SK-N-SH (cell line): ENCODE data around the gene RBCK1. TPM values are rescaled to one million over a fixed set of nuclear protein-coding genes. Genes with fewer than 3 reads are reported as not detected.
"Not testable (repeated sequence)": the region's sequence is repeated elsewhere in the genome, so short reads cannot be mapped to it uniquely, and the experiment has no call there.

Source experiments
- CTCF ChIA-PET: fragments of 300-600, 350-600 bp; formaldehyde crosslinking; extraction: SDS; loops from one replicate; lab custom pipeline; 2021; lab: Yijun Ruan, JAX
- POLR2A ChIA-PET: fragments of 350-600 bp; sonication (Branson Sonifier 250); formaldehyde crosslinking; extraction: SDS; loops from one replicate; lab custom pipeline; 2020; ENCODE audit warnings: antibody characterized with exemption, inconsistent platforms; lab: Yijun Ruan, JAX
- DNase-seq: peaks from one replicate; pipeline ENCODE4 v3.0.0; 2012
- H2AFZ ChIP-seq: fragments of 200-600 bp; sonication (generic); 2 replicates; pipeline ENCODE4 v1.8.1; 2016; ENCODE audit warnings: antibody characterized with exemption, mild to moderate bottlenecking, low read depth
- H3F3A ChIP-seq: fragments of 200-600 bp; sonication (generic); replicated peaks from 2 replicates; pipeline ENCODE3; 2016; ENCODE audit warnings: antibody characterized with exemption, mild to moderate bottlenecking; ENCODE audit not compliant: insufficient read depth
- H3K27ac ChIP-seq, 2 experiments: fragments of 200-500 bp in 1 of 2; fragments of 200-600 bp in 1 of 2; sonication (Bioruptor generic) in 1 of 2; sonication (generic), shearing (Covaris generic) in 1 of 2; 2 replicates each; pipeline versions ENCODE4 v1.5.1 to v1.6.1; 2014 to 2016; ENCODE audit warnings: low read depth in 2 of 2, inconsistent platforms in 1 of 2, low read length in 1 of 2, mild to moderate bottlenecking in 1 of 2, mixed read lengths in 1 of 2
- H3K27me3 ChIP-seq: fragments of 200-600 bp; sonication (generic), shearing (Covaris generic); 2 replicates; pipeline ENCODE4 v1.6.1; 2016; ENCODE audit warnings: mixed run types; ENCODE audit not compliant: insufficient read depth
- H3K36me3 ChIP-seq, 2 experiments: fragments of 200-500 bp in 1 of 2; fragments of 200-600 bp in 1 of 2; sonication (Bioruptor generic) in 1 of 2; sonication (generic) in 1 of 2; replicated peaks in 1 of 2; 2 replicates each; pipeline versions ENCODE3 to v1.5.1; 2014 to 2016; ENCODE audit warnings: low read length in 1 of 2, mild to moderate bottlenecking in 1 of 2; ENCODE audit not compliant: insufficient read depth in 2 of 2, control insufficient read depth in 1 of 2
- H3K4me1 ChIP-seq, 2 experiments: fragments of 200-500 bp in 1 of 2; fragments of 200-600 bp in 1 of 2; sonication (Bioruptor generic) in 1 of 2; sonication (generic), shearing (Covaris generic) in 1 of 2; 2 replicates each; pipeline versions ENCODE4 v1.5.1 to v1.6.1; 2014 to 2016; ENCODE audit warnings: low read depth in 1 of 2, low read length in 1 of 2, mixed run types in 1 of 2; ENCODE audit not compliant: insufficient read depth in 2 of 2, control insufficient read depth in 1 of 2
- H3K4me2 ChIP-seq: fragments of 200-600 bp; sonication (generic), shearing (Covaris generic); 2 replicates; pipeline ENCODE4 v1.6.1; 2017; ENCODE audit warnings: mixed run types
- H3K4me3 ChIP-seq, 2 experiments: fragments of 200-500 bp in 1 of 2; fragments of 200-600 bp in 1 of 2; sonication (Bioruptor generic) in 1 of 2; sonication (generic), shearing (Covaris generic) in 1 of 2; 2 replicates each; pipeline versions ENCODE4 v1.5.1 to v1.8.1; 2014 to 2016; ENCODE audit warnings: low read depth in 2 of 2, inconsistent platforms in 1 of 2, low read length in 1 of 2, mild to moderate bottlenecking in 1 of 2, mixed read lengths in 1 of 2, moderate library complexity in 1 of 2
- H3K79me2 ChIP-seq: fragments of 200-600 bp; sonication (generic); 2 replicates; pipeline ENCODE4 v1.8.1; 2017; ENCODE audit warnings: mild to moderate bottlenecking; ENCODE audit not compliant: insufficient read depth
- H3K9ac ChIP-seq: fragments of 200-600 bp; sonication (generic); 2 replicates; pipeline ENCODE4 v1.6.1; 2017; ENCODE audit warnings: mixed run types
- H3K9me2 ChIP-seq: fragments of 200-600 bp; sonication (generic); 2 replicates; pipeline ENCODE4 v1.6.1; 2017; ENCODE audit warnings: mixed run types
- H3K9me3 ChIP-seq: fragments of 200-600 bp; sonication (generic); 2 replicates; pipeline ENCODE4 v1.6.1; 2017; ENCODE audit warnings: mixed run types, mild to moderate bottlenecking, moderate library complexity
- H4K20me1 ChIP-seq: fragments of 200-600 bp; sonication (generic); 2 replicates; pipeline ENCODE4 v1.6.1; 2017; ENCODE audit warnings: mild to moderate bottlenecking, mixed run types; ENCODE audit not compliant: insufficient read depth
- ELF1 ChIP-seq: IDR thresholded peaks from 2 replicates; pipeline ENCODE4 v1.4.0; 2012
- EP300 ChIP-seq, 2 experiments: IDR thresholded peaks; 2 replicates each; pipeline versions ENCODE4 v1.4.0 to v1.6.1; 2012; ENCODE audit warnings: borderline replicate concordance in 1 of 2, low read depth in 1 of 2, low read length in 1 of 2
- EZH2phosphoT487 ChIP-seq: fragments of 200-600 bp; sonication (generic); IDR thresholded peaks from 2 replicates; pipeline ENCODE4 v1.6.1; 2017; ENCODE audit warnings: low read depth, mixed run types, mild to moderate bottlenecking, antibody characterized with exemption, moderate library complexity, borderline replicate concordance
- FOXJ3 ChIP-seq: sonication (generic); formaldehyde crosslinking; IDR thresholded peaks from 2 replicates; pipeline ENCODE4 v1.5.1; 2020; ENCODE audit warnings: mild to moderate bottlenecking, missing genetic modification reagents
- GATA2 ChIP-seq: sonication (generic); formaldehyde crosslinking; IDR thresholded peaks from 2 replicates; pipeline ENCODE4 v1.5.0; 2020; ENCODE audit warnings: mild to moderate bottlenecking, missing genetic modification reagents
- MEF2A ChIP-seq: IDR thresholded peaks from 2 replicates; pipeline ENCODE4 v1.4.0; 2012; ENCODE audit warnings: low read depth, borderline replicate concordance
- NFIC ChIP-seq: IDR thresholded peaks from 2 replicates; pipeline ENCODE4 v1.4.0; 2012; ENCODE audit warnings: borderline replicate concordance
- RAD21 ChIP-seq: IDR thresholded peaks from 2 replicates; pipeline ENCODE4 v1.6.1; 2012; ENCODE audit warnings: mild to moderate bottlenecking, low read length
- RFX5 ChIP-seq: IDR thresholded peaks from 2 replicates; pipeline ENCODE4 v1.6.1; 2012; ENCODE audit warnings: mild to moderate bottlenecking, improper control_type of control experiment, low read length
- RXRA ChIP-seq: IDR thresholded peaks from 2 replicates; pipeline ENCODE4 v1.4.0; 2012; ENCODE audit warnings: low read depth, mild to moderate bottlenecking, borderline replicate concordance
- TAF1 ChIP-seq: IDR thresholded peaks from 2 replicates; pipeline ENCODE4 v1.6.1; 2012; ENCODE audit warnings: low read depth, mild to moderate bottlenecking, low read length, moderate library complexity, borderline replicate concordance
- TCF12 ChIP-seq: IDR thresholded peaks from 2 replicates; pipeline ENCODE4 v1.4.0; 2012
- TEAD4 ChIP-seq: IDR thresholded peaks from 2 replicates; pipeline ENCODE4 v1.4.0; 2012; ENCODE audit warnings: mild to moderate bottlenecking, borderline replicate concordance; ENCODE audit not compliant: insufficient read depth
- WGBS: methylation state at CpG from one replicate; pipeline ENCODE4 v1.1.6; 2017; ENCODE audit warnings: low lambda C conversion rate; 5-methylcytosine and 5-hydroxymethylcytosine counted together
- polyA plus RNA-seq, 3 experiments: library from polyadenylated mRNA; depleted of rRNA; stranded (reverse); fragments of >200 nt; gene quantifications; 2 replicates each; pipeline ENCODE4 v1.2.3, GENCODE V29; 2012
- TF ChIP-seq, protein P1 (sequence below): IDR thresholded peaks from 2 replicates; pipeline ENCODE4 v1.4.0; 2012; ENCODE audit warnings: low read depth
- TF ChIP-seq, protein P2 (sequence below): fragments of 200-600 bp; sonication (generic); IDR thresholded peaks from 2 replicates; pipeline ENCODE4 v1.6.1; 2017; ENCODE audit warnings: antibody characterized with exemption, mild to moderate bottlenecking, moderate library complexity
- TF ChIP-seq, protein P3 (sequence below): fragments of 150-350 bp; IDR thresholded peaks from 2 replicates; pipeline ENCODE4 v1.6.1; 2016; ENCODE audit warnings: mild to moderate bottlenecking, low read depth, low read length
- TF ChIP-seq, protein P4 (sequence below): fragments of 150-350 bp; IDR thresholded peaks from 2 replicates; pipeline ENCODE4 v1.6.1; 2017; ENCODE audit warnings: antibody characterized with exemption, low read length, low read depth, borderline replicate concordance

The RBCK1 gene
- polyA plus RNA-seq, 1 of the 3 experiments (the other 2 are of a cell fraction), result 105 TPM

DNA sequence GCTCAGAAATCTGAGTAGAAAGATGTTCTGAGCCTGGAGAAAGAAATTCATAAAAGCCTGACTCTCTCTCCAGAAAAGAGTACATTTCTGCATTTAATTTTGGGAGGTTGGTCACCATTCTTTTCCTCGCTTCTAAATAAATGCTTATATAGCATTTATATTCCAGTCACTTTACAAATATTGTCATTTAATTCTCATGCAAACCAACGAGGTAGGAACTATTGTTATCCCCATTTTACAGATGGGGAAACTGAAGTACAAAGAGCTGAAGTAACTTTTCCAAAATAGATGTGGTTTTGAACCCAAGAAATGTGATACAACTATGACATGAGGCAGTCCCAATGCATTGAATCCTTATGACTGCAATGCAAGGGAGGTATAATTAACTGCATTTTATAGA lies 32.0 kb upstream of the RBCK1 start:
- H3K27me3 ChIP-seq, result no peaks in the 10 kb centered on the region
- no peak overlapping the region for H3K9ac ChIP-seq
- H3K9me3 ChIP-seq, result no peaks in the 10 kb centered on the region
- CTCF ChIA-PET, result no interaction called here
- no peaks in the 10 kb centered on the region for H3K36me3 ChIP-seq
- TF ChIP-seq TAF1, result no peak
- no peak for TF ChIP-seq RXRA
- no peak for TF ChIP-seq RAD21
- no peak for TF ChIP-seq EZH2phosphoT487
- TF ChIP-seq GATA2 (CRISPR knock-in tag), result no peak
- TF ChIP-seq, all 33 proteins: peak for 0
- Histone ChIP-seq H3K4me2 (no peak overlapping the region), H3K4me3 (no peak overlapping the region), H3K9me2 (no peaks in the 10 kb centered on the region), H3K4me1 (peaks cover 13 to 25% of the 10 kb centered on the region in 2 experiments; a peak in 3 of 4 replicates), H2AFZ (no peak overlapping the region), H3F3A (peaks cover 12% of the 10 kb centered on the region), H4K20me1 (no peaks in the 10 kb centered on the region), H3K27ac (no peak overlapping the region), H3K79me2 (peaks cover 4% of the 10 kb centered on the region; the same call in 1 of the 2 replicates)
- DNase-seq, result no peak
- 27% methylated on average over 2 of the region's 2 CpGs for WGBS
- POLR2A ChIA-PET, result no interaction called here

DNA sequence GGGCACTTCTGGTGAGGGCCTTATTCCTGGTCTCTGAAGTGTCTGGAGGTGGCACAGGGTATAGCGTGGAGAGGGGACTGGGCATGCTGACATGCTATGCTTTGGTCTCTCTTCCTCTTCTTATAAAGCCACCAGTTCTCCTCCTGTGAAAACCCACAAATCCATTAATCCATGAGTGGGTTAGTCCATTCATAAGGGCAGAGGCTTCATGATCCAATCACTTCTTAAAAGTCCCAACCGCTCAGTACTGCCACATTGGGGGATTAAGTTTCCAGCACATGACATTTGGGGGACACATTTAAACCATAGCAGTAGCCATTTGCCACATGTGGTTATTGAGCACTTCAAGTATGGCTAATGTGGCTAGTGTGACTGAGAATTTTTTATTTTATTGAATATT lies 31.3 kb upstream of the RBCK1 start:
- TF ChIP-seq TAF1 (no peak), MEF2A (no peak), TCF12 (no peak), NFIC (no peak), EP300 (IDR thresholded peaks at IDR 0.05; ENCODE audit: borderline replicate concordance in 1 of 2, low read depth in 1 of 2, low read length in 1 of 2) (no peak), TEAD4 (no peak), EZH2phosphoT487 (no peak), ELF1 (no peak), FOXJ3 (CRISPR knock-in tag) (no peak), RFX5 (no peak)
- TF ChIP-seq, protein P1, sequence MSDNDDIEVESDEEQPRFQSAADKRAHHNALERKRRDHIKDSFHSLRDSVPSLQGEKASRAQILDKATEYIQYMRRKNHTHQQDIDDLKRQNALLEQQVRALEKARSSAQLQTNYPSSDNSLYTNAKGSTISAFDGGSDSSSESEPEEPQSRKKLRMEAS, result no peak
- TF ChIP-seq, protein P2, sequence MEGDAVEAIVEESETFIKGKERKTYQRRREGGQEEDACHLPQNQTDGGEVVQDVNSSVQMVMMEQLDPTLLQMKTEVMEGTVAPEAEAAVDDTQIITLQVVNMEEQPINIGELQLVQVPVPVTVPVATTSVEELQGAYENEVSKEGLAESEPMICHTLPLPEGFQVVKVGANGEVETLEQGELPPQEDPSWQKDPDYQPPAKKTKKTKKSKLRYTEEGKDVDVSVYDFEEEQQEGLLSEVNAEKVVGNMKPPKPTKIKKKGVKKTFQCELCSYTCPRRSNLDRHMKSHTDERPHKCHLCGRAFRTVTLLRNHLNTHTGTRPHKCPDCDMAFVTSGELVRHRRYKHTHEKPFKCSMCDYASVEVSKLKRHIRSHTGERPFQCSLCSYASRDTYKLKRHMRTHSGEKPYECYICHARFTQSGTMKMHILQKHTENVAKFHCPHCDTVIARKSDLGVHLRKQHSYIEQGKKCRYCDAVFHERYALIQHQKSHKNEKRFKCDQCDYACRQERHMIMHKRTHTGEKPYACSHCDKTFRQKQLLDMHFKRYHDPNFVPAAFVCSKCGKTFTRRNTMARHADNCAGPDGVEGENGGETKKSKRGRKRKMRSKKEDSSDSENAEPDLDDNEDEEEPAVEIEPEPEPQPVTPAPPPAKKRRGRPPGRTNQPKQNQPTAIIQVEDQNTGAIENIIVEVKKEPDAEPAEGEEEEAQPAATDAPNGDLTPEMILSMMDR, result no peak
- TF ChIP-seq, protein P3, sequence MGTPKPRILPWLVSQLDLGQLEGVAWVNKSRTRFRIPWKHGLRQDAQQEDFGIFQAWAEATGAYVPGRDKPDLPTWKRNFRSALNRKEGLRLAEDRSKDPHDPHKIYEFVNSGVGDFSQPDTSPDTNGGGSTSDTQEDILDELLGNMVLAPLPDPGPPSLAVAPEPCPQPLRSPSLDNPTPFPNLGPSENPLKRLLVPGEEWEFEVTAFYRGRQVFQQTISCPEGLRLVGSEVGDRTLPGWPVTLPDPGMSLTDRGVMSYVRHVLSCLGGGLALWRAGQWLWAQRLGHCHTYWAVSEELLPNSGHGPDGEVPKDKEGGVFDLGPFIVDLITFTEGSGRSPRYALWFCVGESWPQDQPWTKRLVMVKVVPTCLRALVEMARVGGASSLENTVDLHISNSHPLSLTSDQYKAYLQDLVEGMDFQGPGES, result no peak
- TF ChIP-seq, protein P4, sequence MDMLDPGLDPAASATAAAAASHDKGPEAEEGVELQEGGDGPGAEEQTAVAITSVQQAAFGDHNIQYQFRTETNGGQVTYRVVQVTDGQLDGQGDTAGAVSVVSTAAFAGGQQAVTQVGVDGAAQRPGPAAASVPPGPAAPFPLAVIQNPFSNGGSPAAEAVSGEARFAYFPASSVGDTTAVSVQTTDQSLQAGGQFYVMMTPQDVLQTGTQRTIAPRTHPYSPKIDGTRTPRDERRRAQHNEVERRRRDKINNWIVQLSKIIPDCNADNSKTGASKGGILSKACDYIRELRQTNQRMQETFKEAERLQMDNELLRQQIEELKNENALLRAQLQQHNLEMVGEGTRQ, result no peak
- TF ChIP-seq, all 33 proteins: peak for 0
- DNase-seq, result no peak
- no peaks in the 10 kb centered on the region for H3K27me3 ChIP-seq
- CTCF ChIA-PET, result no interaction called here
- peaks cover 12% of the 10 kb centered on the region for H3F3A ChIP-seq
- H3K4me2 ChIP-seq, result no peak overlapping the region
- POLR2A ChIA-PET, result no interaction called here
- H3K9ac ChIP-seq, result no peak overlapping the region
- no peaks in the 10 kb centered on the region for H3K9me2 ChIP-seq
- no peak overlapping the region for H3K27ac ChIP-seq
- H3K4me1 ChIP-seq, result peaks cover 9 to 20% of the 10 kb centered on the region in 2 experiments; a peak in 3 of 4 replicates
- H2AFZ ChIP-seq, result no peak overlapping the region
- peaks cover 4% of the 10 kb centered on the region; the same call in 1 of the 2 replicates for H3K79me2 ChIP-seq
- H3K36me3 ChIP-seq, result no peaks in the 10 kb centered on the region
- H3K4me3 ChIP-seq, result no peak overlapping the region
- H4K20me1 ChIP-seq, result no peaks in the 10 kb centered on the region
- H3K9me3 ChIP-seq, result no peaks in the 10 kb centered on the region
- WGBS, result 38% methylated on average over 2 of the region's 2 CpGs

DNA sequence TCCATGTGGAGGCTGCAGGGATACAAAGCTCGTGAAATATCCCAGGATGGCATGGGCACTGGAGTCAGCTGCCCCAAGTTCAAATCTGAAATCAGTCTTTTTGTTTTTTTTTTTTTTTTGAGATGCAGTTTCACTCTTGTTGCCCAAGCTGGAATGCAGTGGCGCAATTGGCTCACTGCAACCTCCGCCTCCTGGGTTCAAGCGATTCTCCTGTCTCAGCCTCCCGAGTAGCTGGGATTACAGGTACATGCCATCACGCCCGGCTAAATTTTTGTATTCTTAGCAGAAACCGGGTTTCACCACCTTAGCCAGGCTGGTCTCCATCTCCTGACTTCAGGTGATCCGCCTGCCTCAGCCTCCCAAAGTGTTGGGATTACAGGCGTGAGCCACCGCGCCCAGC lies 30.5 kb upstream of the RBCK1 start:
- peaks cover 7 to 12% of the 10 kb centered on the region in 2 experiments; a peak in 3 of 4 replicates for H3K4me1 ChIP-seq
- H3K9me2 ChIP-seq, H3K27me3 ChIP-seq, H3F3A ChIP-seq, H3K36me3 ChIP-seq, H4K20me1 ChIP-seq, H3K4me2 ChIP-seq, DNase-seq, H3K4me3 ChIP-seq, H3K27ac ChIP-seq, H3K9ac ChIP-seq, H3K79me2 ChIP-seq, H2AFZ ChIP-seq, H3K9me3 ChIP-seq: not testable (repeated sequence)
- POLR2A ChIA-PET, result interaction anchor here (1.0 kb wide), 1 partner anchor 30 kb away, joined by 3 read pairs; no protein-coding TSS in a partner anchor
- WGBS, result 91% methylated on average over 12 of the region's 12 CpGs
- CTCF ChIA-PET, result interaction anchor here (1.2 kb wide), 1 partner anchor 15 kb away, joined by 3 read pairs; no protein-coding TSS in a partner anchor
